Liver (tissue), 3 donors: ENCODE results near the gene APBB1IP.

Experiments
- CTCF ChIP-seq: fragments of 150-350 bp; IDR thresholded peaks from 2 replicates; pipeline ENCODE4 v1.5.1; 2017; ENCODE audit warnings: improper control_type of control experiment, low read depth, low read length; ENCODE audit not compliant: missing input control
- EGR1 ChIP-seq, 2 donors: IDR thresholded peaks; 2 replicates each; pipeline ENCODE4 v1.6.1; 2016 to 2018; ENCODE audit warnings: antibody characterized with exemption in 2 of 2, low read depth in 2 of 2
- FOXA1 ChIP-seq: IDR thresholded peaks from 2 replicates; pipeline ENCODE4 v1.6.1; 2016; ENCODE audit warnings: antibody characterized with exemption
- FOXA2 ChIP-seq: IDR thresholded peaks from 2 replicates; pipeline ENCODE4 v1.6.1; 2016; ENCODE audit warnings: antibody characterized with exemption
- GABPA ChIP-seq, 2 donors: IDR thresholded peaks in 1 of 2; conservative IDR thresholded peaks in 1 of 2; 2 replicates each; pipeline ENCODE4 v1.6.1; 2016; ENCODE audit warnings: antibody characterized with exemption in 2 of 2, mild to moderate bottlenecking in 1 of 2, moderate library complexity in 1 of 2
- JUND ChIP-seq, 2 donors: IDR thresholded peaks; 2 replicates each; pipeline ENCODE4 v1.6.1; 2016; ENCODE audit warnings: antibody characterized with exemption in 2 of 2
- MAX ChIP-seq: IDR thresholded peaks from 2 replicates; pipeline ENCODE4 v1.6.1; 2016; ENCODE audit warnings: antibody characterized with exemption
- RAD21 ChIP-seq, 2 donors: IDR thresholded peaks; 2 replicates each; pipeline ENCODE4 v1.6.1; 2016; ENCODE audit warnings: antibody characterized with exemption in 2 of 2, mild to moderate bottlenecking in 2 of 2
- REST ChIP-seq: IDR thresholded peaks from 2 replicates; pipeline ENCODE4 v1.6.1; 2016; ENCODE audit warnings: antibody characterized with exemption, mild to moderate bottlenecking
- RXRA ChIP-seq, 2 donors: IDR thresholded peaks; 2 replicates each; pipeline ENCODE4 v1.6.1; 2017 to 2018; ENCODE audit warnings: antibody characterized with exemption in 2 of 2, mild to moderate bottlenecking in 1 of 2
- SP1 ChIP-seq: IDR thresholded peaks from 2 replicates; pipeline ENCODE4 v1.6.1; 2018; ENCODE audit warnings: antibody characterized with exemption, mild to moderate bottlenecking
- TAF1 ChIP-seq: conservative IDR thresholded peaks from 2 replicates; pipeline ENCODE4 v1.6.1; 2016; ENCODE audit warnings: antibody characterized with exemption, mild to moderate bottlenecking
- YY1 ChIP-seq: IDR thresholded peaks from 2 replicates; pipeline ENCODE4 v1.6.1; 2016; ENCODE audit warnings: antibody characterized with exemption, mild to moderate bottlenecking
- ZBTB33 ChIP-seq: IDR thresholded peaks from 2 replicates; pipeline ENCODE4 v1.6.1; 2016; ENCODE audit warnings: antibody characterized with exemption
- donor health status: healthy.
- donor health status: healthy.

- TF ChIP-seq SP1 (no peak), JUND (IDR thresholded peaks at IDR 0.05) (no peak), CTCF (no peak), RXRA (IDR thresholded peaks at IDR 0.05) (no peak), YY1 (no peak), GABPA (IDR thresholded peaks at IDR 0.05 in 1 of 2, conservative IDR thresholded peaks at IDR 0.05 in 1 of 2) (no peak), RAD21 (IDR thresholded peaks at IDR 0.05) (no peak), ZBTB33 (no peak), EGR1 (IDR thresholded peaks at IDR 0.05; ENCODE audit: low read depth in 2 of 2) (no peak), REST (no peak), TAF1 (no peak), FOXA2 (no peak), MAX (no peak), FOXA1 (no peak)
Observed at GRCh38 chr10:26517141-26517867, 79.2 kb downstream of the APBB1IP start.
